Stimulated activated CD4-positive, alpha-beta T cell treated with anti-CD3 and anti-CD28 coated beads, Interleukin-1b, Interleukin-23, amount 100 ng/mL, for 48 hours (primary cell): Measurements from ENCODE around the gene AJM1.
"Not testable (repeated sequence)": the region's sequence is repeated elsewhere in the genome, so short reads cannot be mapped to it uniquely, and the experiment has no call there.

Source experiments
- DNase-seq: peaks from one replicate; pipeline ENCODE4 v3.0.0-alpha.2; 2020

AJM1 gene

DNA sequence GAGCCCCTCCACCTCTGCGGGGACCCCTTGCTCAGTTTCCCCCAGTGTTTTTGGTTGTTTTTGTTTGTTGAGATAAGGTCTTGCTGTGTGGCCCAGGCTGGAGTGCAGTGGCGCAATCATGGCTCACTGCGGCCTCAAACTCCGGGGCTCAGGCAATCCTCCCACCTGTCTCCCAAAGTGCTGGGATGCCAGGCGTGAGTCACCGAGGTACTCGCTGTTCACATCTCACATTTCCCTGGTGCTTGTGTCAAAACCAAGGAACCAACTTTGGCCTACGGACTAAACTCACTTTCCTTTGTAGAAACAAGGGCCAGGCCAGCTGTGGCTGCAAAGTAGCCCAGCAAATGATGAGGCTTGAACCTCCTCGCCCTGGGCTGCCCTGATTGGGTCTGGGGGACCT lies 9.7 kb upstream of the AJM1 start:
- DNase-seq = no peak

DNA sequence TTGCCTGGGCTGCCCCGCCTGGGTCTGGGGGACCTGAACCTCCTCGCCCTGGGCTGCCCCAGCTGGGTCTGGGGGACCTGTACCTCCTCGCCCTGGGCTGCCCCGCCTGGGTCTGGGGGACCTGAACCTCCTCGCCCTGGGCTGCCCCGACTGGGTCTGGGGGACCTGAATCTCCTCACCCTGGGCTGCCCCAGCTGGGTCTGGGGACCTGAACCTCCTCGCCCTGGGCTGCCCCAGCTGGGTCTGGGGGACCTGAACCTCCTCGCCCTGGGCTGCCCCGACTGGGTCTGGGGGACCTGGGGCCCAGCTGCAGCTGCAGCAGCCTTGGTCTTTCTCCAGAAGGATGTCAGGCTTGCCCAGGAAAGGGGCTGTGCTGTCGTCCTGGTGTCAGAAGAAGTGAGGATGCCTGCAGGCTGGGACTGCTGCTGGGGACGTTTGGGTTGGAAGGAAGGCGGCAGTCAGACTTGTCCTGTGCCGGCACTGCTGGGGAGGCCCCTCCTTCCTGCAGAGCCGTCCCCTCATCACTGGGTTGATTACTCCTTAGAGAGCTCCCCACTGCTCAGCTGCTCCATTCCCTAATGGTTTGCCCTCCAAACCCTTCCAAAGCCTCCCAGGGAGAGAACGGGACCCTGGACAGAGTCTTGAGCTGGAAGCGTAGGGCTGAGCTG lies 8.8 kb upstream of the AJM1 start:
- DNase-seq = not testable (repeated sequence)

DNA sequence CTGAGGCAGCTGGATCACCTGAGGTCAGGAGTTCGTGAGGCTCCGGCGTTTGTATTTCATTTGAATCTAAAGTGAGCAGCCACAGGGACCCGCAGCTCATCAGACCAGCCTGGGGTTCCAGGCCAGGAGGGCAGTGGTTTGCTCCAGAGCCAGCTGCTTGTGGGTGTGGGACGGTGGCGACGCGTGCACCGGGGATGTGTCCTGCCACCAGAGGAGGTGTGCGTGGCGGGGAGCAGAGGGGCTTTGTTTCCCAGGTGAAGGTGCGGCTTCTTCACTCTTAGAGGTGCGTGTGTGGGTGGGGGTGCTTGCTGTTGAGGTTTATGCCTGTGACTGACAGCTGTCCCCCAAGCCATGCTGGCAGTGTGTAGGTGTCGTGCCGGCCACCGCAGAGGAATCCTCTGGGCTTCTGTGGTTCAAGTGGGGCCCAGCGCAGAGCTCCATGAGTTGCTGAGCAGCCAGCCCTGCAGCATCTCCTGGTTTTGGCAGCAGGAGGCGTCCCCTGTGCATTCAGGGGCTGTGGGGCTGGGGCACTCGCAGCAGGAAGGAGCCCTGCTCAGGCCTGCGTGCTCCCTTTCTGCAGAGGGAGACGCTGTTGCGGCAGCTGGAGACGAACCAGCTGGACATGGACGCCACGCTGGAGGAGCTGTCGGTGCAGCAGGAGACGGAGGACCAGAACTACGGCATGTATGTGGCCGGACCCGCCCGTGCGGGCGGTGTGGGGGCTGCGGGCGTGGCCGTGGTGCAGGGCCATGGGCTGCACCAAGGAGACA lies 6.9 kb upstream of the AJM1 start:
- DNase-seq = no peak

DNA sequence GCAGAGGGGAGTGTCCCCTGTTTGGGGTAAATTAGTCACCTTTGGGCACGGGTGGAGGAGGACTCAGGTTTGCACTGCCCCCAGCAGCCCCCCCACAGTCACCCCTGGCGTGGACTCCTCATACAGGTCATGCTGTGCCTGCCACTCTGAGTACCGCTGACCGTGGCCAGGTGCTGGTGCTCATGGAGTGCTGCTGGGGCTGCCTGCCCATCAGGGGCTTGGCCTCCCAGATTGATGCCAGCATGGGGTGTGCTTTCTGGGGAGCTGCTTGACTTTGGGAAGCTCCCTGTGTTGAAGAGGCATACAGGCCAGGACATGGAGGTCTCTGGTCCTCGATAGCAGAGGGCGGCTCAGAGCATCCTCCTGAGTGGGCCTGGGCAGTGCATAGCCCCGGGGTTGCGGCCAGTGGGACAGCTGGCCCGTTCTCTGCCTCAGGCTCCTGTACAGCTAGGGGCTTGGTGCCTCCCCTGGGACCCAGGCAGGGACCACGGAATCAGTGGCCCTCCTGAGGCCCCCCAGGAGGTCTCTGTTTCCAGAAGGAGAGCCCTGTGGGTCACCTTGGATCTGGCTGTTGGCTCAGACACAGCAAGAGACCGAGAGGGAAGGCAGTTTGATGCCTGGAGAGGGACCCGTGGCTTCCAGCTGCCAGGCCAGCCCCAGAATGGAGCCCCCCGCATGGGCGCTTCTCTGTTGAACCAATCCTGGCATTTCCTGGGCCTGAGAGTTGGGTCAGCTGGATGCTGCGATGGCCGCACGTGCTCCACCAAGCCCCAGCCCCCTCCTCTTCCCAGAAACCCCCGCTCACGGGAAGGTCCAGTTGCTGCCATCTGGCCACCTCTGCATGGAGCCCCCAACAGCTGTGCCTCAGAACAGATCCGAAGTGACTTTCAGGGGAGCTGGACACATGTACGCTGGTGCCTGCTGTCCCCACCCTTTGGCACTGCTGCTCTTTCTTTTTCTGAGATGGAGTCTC lies 6.1 kb upstream of the AJM1 start:
- DNase-seq = no peak

DNA sequence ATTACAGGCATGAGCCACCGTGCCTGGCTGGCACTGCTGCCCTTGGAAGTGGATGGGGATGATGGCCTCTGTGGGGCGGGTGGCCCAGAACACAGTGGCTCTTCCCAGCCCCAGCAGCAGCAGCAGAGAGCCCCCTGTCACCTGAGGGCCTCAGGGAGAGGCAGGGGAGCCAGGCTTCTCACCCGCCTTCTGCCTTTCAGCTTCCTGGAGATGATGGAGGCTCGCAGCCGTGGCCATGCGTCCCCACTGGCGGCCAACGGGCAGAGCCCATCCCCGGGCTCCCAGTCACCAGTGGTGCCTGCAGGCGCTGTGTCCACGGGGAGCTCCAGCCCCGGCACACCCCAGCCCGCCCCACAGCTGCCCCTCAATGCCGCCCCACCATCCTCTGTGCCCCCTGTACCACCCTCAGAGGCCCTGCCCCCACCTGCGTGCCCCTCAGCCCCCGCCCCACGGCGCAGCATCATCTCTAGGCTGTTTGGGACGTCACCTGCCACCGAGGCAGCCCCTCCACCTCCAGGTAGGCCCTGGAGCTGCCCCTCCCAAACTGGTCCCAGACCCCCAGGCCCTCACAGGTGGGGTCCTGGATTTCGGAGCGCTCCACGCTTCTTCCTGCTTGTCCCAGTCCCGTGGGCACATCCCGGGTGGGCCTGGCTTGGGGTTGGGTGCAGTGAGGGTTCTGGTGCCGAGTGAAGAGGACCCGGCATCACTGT lies 5.0 kb upstream of the AJM1 start:
- no peak for DNase-seq

DNA sequence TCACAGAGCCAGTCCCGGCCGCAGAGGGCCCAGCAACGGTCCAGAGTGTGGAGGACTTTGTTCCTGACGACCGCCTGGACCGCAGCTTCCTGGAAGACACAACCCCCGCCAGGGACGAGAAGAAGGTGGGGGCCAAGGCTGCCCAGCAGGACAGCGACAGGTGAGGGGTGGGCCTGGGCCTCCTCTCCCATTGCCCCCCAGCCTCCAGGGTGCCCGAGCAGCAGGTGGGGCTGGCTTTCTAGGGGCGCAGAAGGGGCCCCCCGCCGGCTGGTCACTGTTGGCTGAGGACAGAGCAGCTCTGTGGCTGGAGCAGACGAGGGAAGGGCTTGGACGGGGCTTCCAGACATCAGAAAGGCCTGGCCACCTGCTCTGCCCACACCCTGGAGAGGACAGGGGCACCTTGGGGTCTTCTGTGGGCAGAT lies 4.4 kb upstream of the AJM1 start:
- not testable (repeated sequence) for DNase-seq

DNA sequence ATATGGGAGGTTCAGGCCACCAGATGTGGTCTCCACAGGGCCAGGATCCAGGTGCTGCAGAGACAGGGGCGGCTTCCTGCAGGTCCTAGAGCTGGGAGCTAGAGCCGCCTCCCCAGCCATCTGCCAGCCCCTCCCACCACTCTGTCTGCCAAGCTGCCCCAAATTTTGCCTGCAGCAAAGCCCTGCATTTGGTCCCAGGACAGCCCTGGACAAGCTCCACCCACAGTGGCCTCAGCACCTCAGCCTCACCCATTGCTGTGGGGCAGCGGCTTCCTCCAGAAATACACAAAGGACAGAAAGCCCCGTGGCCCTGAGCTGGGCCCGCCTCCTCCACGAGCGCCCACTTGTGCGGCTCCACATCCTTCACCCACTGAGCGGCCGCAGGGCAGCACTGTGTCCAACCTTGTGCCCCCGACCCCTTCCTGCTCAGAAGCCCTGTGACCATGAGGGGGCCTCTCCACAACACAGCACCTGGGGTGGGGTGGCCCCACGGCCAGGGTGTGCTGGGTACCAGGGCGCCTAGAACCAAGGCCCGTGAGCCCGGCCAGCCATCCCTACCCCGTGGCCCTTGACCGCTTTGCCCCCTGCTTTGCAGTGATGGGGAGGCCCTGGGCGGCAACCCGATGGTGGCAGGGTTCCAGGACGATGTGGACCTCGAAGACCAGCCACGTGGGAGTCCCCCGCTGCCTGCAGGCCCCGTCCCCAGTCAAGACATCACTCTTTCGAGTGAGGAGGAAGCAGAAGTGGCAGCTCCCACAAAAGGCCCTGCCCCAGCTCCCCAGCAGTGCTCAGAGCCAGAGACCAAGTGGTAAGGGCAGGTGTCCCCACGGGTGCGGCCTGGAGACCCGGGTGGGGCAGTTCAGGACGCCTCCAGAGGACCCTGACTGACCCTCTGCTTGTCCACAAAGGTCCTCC lies 3.7 kb upstream of the AJM1 start:
- DNase-seq = no peak

DNA sequence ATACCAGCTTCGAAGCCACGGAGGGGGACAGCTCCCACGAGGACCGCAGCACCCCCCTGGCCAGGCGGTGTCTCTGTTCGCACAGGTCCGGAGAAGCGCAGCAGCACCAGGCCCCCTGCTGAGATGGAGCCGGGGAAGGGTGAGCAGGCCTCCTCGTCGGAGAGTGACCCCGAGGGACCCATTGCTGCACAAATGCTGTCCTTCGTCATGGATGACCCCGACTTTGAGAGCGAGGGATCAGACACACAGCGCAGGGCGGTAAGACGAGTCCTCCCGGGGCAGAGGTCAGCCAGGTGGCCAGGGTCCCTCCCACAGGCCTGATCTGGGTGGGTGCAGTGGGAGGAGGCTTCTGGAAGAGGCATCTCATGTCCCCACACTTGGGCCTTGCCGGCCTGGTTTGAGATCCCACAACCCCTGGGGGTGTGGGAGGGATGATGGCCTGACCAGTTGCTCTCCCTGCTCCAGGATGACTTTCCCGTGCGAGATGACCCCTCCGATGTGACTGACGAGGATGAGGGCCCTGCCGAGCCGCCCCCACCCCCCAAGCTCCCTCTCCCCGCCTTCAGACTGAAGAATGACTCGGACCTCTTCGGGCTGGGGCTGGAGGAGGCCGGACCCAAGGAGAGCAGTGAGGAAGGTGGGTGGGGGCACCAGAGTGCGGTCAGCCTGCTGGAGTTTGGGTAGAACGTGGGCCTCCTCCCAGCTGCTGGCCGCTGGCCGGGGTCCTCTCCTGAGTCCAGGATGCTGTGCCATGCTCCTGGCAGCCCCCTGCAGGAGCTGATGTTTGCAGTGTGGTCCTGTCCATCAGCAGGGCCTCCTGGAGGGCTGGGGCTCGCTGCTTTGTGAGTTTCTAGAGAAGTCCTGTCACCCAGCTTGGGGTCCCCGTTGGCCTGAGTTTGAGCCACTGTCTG lies 2.8 kb upstream of the AJM1 start:
- DNase-seq = no peak

DNA sequence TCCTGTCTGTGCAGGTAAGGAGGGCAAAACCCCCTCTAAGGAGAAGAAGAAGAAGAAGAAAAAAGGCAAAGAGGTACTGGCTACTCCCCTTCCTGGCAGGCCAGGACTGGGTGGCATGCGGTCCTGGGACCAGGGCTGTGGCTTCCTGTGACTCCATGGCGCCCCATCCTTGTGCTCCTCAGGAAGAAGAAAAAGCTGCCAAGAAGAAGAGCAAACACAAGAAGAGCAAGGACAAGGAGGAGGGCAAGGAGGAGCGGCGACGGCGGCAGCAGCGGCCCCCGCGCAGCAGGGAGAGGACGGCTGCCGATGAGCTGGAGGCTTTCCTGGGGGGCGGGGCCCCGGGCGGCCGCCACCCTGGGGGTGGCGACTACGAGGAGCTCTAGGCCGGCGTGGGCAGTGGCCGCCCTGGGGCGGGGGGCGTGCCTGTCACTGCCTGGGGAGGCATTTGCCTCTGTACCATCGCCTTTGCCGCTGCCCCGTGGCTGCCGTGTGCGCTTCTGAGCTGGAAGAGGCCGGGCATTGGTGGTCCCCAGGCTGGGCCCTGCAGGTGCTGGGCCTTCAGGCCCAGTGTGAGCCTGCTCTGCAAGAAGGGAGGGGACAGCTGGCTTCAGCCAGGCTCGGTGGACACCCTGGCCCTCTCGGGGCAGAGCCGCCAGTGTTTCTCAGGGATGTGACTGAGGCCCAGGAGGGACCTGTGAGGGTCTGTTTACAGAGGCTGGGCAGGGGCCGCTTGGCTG lies 2.0 kb upstream of the AJM1 start:
- no peak for DNase-seq

DNA sequence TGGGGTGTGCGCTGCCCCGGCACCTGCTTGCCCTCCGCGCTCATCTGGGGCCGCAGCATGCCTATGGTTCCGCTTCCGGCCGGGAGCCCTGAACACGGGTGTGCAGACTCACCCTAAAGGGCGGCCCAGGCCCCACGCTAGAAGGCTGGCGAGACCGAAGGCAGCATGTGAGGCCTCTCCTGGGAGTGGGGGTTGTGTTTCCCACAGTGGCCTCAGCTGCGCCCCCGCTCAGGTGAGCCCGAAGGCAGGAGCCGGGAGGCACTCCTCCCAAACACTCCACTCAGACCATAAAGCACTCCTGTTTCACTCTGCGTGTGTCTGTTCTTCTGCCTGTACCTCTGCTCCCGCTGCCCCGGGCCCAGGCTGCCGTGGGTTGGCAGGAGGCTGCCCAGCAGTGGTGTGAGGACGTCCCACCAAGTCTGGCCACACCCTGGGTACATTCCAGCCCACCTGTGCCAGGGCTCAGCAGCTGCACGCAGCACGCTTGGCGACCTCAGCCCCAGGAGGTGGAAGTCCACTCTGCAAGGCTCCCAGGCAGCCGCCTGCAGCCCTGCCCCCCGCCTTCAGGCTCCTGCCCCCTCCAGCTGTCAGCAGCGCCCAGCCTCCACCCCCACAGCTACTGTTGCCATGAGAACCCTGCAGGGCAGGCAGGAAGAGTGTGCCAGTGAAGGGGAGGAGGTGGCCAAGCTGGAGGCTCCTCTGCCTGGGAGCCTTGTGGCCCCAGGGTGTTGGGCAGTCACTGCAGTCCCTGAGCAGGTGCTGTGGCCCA lies 1.2 kb upstream of the AJM1 start:
- DNase-seq = no peak

DNA sequence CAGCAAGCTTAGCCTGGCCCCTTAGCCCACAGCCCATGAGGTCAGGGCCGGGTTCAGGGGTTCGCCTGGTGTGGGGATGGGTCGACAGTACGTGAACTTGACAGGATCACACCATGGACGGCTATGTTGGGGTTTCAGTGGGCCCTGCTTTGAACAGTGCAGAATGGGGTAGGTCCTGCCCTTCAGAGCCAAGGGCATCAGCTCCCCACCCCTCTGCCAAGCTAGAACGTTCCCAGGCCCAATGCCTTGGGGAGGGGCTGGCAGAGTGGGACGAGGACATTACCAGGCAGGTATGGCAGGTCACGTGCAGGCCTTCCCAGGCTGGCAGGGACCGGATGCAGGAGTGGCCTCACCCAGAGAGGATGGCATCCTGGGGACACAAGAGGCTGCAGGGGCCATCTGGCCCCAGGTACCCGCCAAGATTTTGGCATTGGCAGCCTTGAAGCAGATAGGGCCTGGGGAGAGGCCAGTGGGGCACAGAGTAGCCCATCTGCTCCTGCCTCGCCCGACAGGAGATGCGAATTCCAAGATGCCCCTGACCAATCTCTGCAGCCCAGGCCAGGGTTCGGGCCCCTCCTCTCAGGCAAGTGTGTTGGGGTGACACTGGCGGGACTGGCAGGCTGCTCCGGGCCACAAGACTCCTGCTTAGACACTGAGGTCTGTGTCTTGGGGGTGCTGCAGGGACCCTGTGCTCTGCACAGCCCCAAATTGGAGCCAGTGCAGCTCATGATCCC lies 465 bp upstream of the AJM1 start:
- not testable (repeated sequence) for DNase-seq

DNA sequence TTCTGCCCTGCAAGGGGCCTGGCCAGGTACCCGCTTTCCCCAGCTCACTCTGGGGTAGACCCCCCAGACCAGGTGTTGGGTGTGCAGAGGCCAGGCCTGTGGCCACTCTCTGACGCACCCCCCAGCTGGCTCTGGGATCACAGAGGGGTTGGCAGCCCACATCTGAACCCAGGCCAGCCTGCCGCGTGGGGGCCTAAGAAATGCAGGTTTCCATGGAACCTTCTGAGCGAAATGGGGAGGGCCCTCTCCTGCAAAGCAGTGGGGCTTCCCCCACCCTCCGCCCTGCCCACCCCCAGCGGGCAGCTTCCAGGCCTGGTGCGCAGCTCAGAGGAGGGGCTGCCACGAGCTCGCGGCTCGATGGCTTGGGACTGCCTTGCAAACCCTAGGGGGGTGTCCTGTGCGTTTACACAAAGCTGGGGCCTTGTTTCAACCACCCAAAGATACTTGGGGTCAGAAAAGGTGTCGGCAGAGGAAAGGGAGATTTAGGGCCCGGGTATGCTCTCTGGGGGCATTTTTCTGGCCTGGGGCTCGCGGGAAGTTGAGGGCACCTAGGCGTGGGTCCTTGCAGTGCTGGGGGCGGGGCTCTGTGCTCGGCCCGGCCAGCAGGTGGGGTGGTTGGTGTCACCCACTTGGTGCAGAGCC lies 1.0 kb downstream of the AJM1 start:
- not testable (repeated sequence) for DNase-seq

DNA sequence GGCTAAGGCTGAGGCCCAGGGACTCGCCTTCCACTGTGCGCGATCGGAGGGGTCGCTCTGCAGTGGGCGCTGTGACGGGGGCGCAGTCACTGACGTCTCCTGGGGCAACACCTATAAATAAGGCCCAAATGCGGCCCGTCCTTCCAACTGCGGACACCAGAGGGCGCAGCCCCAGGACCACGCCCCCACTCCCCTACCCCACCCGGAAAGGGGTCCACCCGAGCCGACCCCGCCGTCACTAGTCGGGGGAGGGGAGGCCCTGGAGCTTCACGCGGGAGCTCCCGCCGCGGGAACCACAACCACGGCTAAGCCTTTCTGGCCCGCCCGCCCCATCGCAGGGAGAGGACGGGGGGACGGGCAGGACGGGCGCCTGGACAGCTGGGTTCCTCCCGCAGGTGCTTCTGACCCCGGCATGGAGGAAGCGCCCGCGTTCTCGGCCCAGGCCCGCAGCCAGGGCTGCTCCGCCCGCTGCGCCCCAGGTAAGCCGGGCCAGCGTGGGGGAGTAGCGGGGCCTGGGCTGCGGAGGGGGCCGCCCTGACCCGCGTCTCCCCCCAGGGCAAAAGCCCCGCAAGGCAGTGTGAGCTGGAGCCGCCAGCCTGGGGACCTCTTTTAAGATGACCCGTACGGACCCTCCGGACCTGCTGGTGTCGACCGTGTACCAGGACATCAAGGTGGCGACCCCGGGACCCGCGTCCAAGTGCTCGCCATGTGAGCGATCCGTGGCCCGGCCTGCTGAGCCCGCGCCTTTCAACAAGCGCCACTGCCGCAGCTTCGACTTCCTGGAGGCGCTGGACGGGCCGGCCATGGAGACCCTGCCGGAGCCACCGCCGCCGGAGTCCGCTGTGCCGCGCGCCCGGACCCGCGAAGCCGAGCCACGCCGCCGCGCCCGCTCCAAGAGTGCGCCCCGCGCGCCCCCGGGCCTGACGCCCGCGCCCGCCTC lies 1.8 kb downstream of the AJM1 start:
- DNase-seq = peak; percentile 52

DNA sequence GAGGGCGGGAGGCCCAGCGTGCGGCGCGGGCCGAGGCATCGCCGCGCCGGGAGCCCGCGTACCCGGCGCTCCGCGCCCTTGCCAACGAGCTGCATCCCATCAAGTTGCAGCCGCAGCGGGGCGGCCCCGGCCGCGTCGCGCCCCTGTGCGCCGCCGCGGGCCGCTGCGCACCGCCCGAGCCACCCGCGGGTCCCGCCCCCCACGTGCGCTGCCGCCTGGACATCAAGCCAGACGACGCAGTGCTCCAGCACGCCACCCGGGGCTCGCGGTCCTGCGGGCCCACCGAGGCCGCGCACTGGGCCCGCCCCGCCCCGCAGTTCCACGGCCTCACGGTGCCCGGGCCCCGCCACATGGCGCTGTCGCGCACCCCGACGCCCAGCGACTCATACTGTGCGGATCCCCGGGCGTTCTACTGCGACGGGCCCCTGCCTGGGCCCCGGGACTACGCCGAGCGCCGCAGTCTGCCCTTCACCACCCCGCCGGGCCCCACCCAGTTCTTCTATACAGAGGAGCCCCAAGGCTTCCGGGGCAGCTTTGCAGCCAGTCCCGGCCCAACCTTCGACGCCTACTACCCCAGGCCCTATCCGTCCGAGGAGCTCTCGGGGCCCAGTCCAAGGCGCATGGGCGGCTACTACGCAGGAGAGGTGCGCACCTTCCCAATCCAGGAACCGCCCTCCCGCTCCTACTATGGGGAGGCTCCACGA lies 2.6 kb downstream of the AJM1 start:
- no peak for DNase-seq

DNA sequence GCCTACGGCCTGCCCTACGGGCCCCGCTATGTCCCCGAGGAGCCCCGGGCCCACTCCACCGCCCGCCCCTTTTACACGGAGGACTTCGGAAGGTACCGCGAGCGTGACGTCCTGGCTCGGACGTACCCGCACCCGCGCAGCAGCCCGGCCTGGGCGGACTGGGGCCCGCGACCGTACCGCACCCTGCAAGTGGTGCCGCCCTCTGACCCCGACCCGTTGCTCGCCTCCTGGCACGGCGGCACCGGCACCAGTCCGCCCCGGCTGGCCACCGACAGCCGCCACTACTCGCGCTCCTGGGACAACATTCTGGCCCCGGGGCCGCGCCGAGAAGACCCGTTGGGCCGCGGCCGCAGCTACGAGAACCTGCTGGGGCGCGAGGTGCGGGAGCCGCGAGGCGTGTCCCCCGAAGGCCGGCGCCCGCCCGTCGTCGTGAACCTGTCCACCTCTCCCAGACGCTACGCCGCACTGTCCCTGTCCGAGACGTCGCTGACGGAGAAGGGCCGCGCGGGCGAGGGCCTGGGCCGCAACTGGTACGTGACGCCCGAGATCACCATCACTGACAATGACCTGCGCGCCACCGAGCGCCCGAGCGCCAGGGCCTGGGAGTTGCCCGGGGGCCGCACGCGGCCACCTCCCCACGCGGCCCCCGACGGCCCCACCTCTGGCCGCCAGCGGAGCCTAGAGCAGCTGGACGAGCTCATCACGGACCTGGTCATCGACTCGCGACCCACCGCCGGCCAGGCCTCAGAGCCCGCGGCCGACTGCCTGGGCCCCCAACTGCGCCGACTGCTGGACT lies 3.4 kb downstream of the AJM1 start:
- no peak for DNase-seq
